GM18907 (cell line): ENCODE results near the gene DENND4A.
"Not testable (repeated sequence)": the region's sequence is repeated elsewhere in the genome, so short reads cannot be mapped to it uniquely, and the experiment has no call there.

ENCODE experiments used
- ATAC-seq: cut with Tn5 transposase; IDR thresholded peaks from one replicate; pipeline ENCODE4 v1.9.1; 2021; ENCODE audit warnings: mild to moderate bottlenecking, moderate library complexity; ENCODE audit not compliant: unreplicated experiment

DENND4A gene

DNA sequence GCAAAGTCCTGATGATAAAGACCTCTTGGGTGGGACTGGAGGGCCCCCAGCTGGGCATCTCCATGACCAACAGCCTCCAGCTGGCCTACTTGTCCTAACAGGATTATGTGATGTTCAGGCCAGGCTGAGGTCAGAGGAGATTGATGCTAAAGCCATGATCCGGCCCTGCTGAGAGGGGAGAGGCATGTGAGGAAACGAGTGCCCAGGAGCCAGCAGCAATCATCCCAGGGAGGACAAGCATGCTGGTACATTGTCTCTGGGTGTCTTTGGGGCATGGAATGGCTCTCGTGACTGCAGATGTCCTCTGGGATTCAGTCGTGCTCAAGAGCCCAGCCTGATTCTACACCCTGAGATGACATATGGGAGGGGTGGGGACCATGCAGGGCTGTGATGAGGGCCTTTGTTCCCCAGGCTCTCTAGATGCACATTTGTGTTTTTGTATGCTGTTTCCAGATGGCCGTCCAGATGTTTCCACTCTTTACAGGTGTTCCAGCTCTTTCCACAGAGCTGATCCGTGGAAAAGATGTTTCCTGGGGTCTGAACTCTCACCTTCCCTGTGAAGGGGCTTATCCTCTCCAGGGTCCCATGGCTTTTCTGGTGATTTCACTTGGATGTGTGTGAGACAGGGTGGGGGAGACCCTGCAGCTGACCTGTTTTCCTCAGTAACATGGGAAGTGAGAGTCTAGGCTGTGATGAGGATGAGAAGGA, 150.2 kb downstream of the DENND4A start:
- ATAC-seq: no peak

DNA sequence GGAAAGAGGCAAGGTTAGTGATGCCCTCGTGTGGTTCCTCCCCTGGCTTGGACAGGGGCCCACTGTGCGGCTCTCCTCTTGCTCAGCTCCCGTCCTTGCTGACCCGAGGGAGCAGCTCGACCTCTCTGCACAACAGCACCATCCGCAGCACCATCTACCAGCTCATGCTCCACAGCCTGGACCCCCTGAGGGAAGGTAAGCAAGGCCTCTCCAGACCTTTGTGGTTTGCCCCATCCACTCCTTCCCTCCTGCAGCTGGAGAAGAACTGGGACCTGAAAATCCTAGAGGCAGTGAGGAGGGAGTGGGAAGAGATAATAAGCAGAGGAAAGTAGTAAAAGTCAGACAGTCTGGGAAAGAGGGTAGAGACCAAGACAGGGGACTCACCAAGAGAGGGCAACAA, 152.6 kb downstream of the DENND4A start:
- ATAC-seq: no peak

DNA sequence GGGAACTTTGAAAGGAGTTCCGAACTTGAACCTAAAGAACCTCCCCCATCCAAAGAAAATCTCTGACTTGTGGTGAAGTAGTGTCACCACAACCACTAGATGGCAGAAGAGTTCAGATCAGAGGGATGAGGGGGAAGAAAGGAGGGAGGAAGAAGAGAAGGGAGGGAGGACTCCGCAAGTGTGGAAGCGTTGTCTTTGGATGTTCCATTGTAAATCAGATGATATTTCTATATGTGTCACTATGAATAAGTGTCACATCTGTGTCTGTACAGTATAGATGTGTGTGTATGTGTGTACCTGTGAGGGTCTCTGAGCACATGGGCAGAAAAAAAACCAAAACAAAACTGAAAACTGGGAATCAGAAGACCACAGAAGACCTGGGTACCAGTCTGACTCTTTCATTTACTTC, 153.4 kb downstream of the DENND4A start:
- peak; percentile 53 for ATAC-seq

- no peak for ATAC-seq
These were observed 154.0 kb downstream of the DENND4A start for GRCh38 chr15:65638109-65638508.

GRCh38 chr15:65634356-65634755, 157.7 kb downstream of the DENND4A start:
- ATAC-seq: no peak

GRCh38 chr15:65633752-65634151, 158.3 kb downstream of the DENND4A start:
- ATAC-seq: no peak

GRCh38 chr15:65632780-65633375, 159.2 kb downstream of the DENND4A start:
- no peak for ATAC-seq

GRCh38 chr15:65631503-65631902, 160.6 kb downstream of the DENND4A start:
- ATAC-seq: peak; percentile 51

GRCh38 chr15:65630760-65631159, 161.3 kb downstream of the DENND4A start:
- peak; percentile 67 for ATAC-seq

DNA sequence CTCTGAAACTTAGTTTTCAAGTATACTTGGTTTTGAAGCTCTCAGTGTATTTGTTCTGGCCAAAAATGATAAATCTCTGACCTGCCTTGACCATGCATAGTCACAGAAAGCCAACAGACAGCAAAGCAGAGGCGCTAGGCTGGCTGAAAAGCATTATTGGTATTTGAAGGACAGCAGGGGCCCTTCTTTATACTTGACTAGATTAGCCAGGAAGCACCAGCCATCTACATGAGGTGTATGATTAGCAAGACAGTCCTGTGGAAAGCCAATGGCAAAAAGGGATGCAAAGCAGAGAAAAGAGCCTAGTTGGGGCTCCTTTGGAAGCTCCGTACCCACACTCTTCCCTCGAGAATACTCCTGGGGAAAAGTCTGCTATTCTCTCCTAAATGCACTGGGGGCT, 162.5 kb downstream of the DENND4A start:
- no peak for ATAC-seq

GRCh38 chr15:65626856-65627255, 165.2 kb downstream of the DENND4A start:
- ATAC-seq: no peak

- no peak for ATAC-seq
These were observed 169.0 kb downstream of the DENND4A start for GRCh38 chr15:65623103-65623502.

DNA sequence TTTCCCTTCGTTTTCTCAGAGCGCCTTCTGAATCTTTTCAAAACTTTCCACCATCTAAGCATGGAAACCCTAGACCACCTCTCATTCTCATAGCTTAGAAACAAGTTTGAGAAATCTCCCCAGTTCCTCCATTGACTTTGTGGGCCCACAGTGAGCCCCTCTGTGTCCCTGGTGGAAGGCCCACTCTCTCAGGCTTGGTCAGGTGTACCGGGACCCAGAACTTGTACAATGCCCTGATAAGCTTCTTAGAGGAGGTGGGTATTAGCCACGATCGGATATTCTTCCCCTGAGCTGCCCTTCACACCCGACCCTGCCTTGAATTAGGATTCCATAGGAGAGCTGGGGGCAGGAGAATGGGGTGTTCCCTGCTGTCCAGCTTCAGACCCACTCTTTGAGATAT, 170.5 kb downstream of the DENND4A start, which contains the start of gene SLC24A1:
Gene SLC24A1, plus strand, starts transcription at position 301 of the 400 bp plus-strand sequence. CDS start 2,143 bp downstream, outside the sequence.
- ATAC-seq: no peak

DNA sequence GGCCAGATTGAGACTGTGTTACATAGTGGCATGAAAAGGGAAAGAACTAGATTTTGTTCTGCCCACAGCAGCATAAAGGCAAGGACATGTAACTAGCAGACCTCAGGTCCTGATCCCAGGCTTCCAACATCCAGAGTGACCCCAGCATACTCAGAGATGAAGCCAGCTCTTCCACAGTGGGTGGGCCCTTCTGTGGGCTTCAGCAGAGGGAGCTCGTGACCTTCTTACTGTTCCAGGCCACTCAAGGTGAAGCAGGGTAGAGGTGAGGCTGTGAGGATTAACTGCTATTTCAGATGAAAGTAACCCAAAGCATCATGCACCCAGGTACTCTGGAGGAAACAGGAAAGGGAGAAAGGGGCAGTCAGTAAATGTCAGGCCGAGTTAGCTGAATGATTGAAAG, 171.3 kb downstream of the DENND4A start:
- no peak for ATAC-seq

GRCh38 chr15:65619626-65620290, 172.3 kb downstream of the DENND4A start:
- ATAC-seq: no peak

DNA sequence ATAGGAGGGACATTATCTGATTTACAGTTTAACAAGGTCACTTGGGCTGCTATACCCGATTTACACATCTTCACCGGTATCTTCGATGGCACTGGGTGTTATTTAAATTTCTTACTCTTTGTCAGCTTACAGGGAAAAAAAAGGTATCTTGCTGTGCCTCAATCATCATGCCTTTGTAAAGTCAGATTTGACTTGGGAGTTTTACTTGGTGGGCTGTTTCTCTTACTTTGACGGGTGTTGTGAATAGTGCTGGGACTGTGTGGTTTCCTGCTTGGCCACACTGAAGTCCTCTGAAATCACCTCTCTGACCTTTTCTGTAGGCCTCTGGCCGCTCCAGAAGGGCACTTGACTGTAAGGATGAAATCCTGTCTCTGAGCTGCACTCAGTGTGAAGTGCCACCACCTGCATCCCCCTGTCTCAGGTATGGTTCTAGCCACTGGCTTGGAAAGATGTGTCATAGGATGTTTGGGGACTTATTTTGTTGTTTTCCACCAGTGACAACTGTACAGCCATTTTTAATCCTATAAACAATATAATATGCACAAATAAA, 173.5 kb downstream of the DENND4A start:
- ATAC-seq: no peak

- ATAC-seq: not testable (repeated sequence)
These were observed 176.2 kb downstream of the DENND4A start for GRCh38 chr15:65615887-65616286.

GRCh38 chr15:65612949-65613744, 178.9 kb downstream of the DENND4A start:
- ATAC-seq: no peak

- no peak for ATAC-seq
These were observed 179.5 kb downstream of the DENND4A start for GRCh38 chr15:65612616-65612946.

GRCh38 chr15:65611888-65612615, 180.0 kb downstream of the DENND4A start:
- no peak for ATAC-seq
